ENCODE data around the gene NFATC1. TPM values are rescaled to one million over a fixed set of nuclear protein-coding genes. Genes with fewer than 3 reads are reported as not detected.

NFATC1 gene
- total RNA-seq, 4 donors from 2014 or later = 7.1 to 74.7 (median 28.4) TPM

- Histone ChIP-seq H3K4me1 (no peaks in the 10 kb centered on the region), H3K27me3 (no peaks in the 10 kb centered on the region), H3K36me3 (no peaks in the 10 kb centered on the region), H3K4me3 (no peak overlapping the region), H3K9me3 (no peaks in the 10 kb centered on the region), H3K27ac (no peak overlapping the region)
- DNase-seq (no peak), ATAC-seq (no peak)
- TF ChIP-seq POLR2A (IDR thresholded peaks at IDR 0.05) (no peak), CTCF (IDR thresholded peaks at IDR 0.05 in 4 of 5, conservative IDR thresholded peaks at IDR 0.05 in 1 of 5) (no peak)
- in situ Hi-C loops (cut with MboI; ENCODE audit: low sequenced_read_pairs in 4 of 4) (loop anchor here in 1 of 4 donors (25.0 kb wide), 1 partner anchor 95 kb away; no protein-coding TSS in a partner anchor), intact Hi-C loops (cut with DNase I; ENCODE audit: low total_unique reads) (no loop called here)
Observed at GRCh38 chr18:79542213-79542612, 146.5 kb downstream of the NFATC1 start.

GRCh38 chr18:79542876-79543750 lies 147.4 kb downstream of the NFATC1 start:
- Histone ChIP-seq H3K4me3 (no peak overlapping the region), H3K27ac (no peak overlapping the region), H3K4me1 (no peaks in the 10 kb centered on the region), H3K9me3 (no peaks in the 10 kb centered on the region), H3K27me3 (no peaks in the 10 kb centered on the region), H3K36me3 (no peaks in the 10 kb centered on the region)
- in situ Hi-C loops (cut with MboI; ENCODE audit: low sequenced_read_pairs in 4 of 4) = loop anchor here in 1 of 4 donors (25.0 kb wide), 1 partner anchor 94 kb away; no protein-coding TSS in a partner anchor
- intact Hi-C loops (cut with DNase I; ENCODE audit: low total_unique reads) = no loop called here
- ATAC-seq (no peak), DNase-seq (no peak)
- no peak for TF ChIP-seq CTCF (IDR thresholded peaks at IDR 0.05 in 4 of 5, conservative IDR thresholded peaks at IDR 0.05 in 1 of 5)
- no peak for TF ChIP-seq POLR2A (IDR thresholded peaks at IDR 0.05)

GRCh38 chr18:79543861-79544385 lies 148.2 kb downstream of the NFATC1 start:
- intact Hi-C loops (cut with DNase I; ENCODE audit: low total_unique reads) (no loop called here), in situ Hi-C loops (cut with MboI; ENCODE audit: low sequenced_read_pairs in 4 of 4) (loop anchor here in 1 of 4 donors (25.0 kb wide), 1 partner anchor 93 kb away; no protein-coding TSS in a partner anchor)
- no peak overlapping the region for H3K27ac ChIP-seq
- no peak for DNase-seq
- no peaks in the 10 kb centered on the region for H3K9me3 ChIP-seq
- TF ChIP-seq POLR2A (IDR thresholded peaks at IDR 0.05) (no peak), CTCF (IDR thresholded peaks at IDR 0.05 in 4 of 5, conservative IDR thresholded peaks at IDR 0.05 in 1 of 5) (no peak)
- H3K4me1 ChIP-seq = no peaks in the 10 kb centered on the region
- ATAC-seq = no peak
- H3K36me3 ChIP-seq = no peaks in the 10 kb centered on the region
- H3K27me3 ChIP-seq = no peaks in the 10 kb centered on the region
- H3K4me3 ChIP-seq = no peak overlapping the region

- ATAC-seq = no peak
Observed at GRCh38 chr18:79544386-79544963, 148.7 kb downstream of the NFATC1 start.

More at GRCh38 chr18:79544386-79544963, 148.7 kb downstream of the NFATC1 start:
- no peaks in the 10 kb centered on the region for H3K27me3 ChIP-seq
- no peaks in the 10 kb centered on the region for H3K4me1 ChIP-seq
- no peaks in the 10 kb centered on the region for H3K9me3 ChIP-seq
- H3K27ac ChIP-seq = no peak overlapping the region
- no peaks in the 10 kb centered on the region for H3K36me3 ChIP-seq
- H3K4me3 ChIP-seq = no peak overlapping the region
- intact Hi-C loops (cut with DNase I; ENCODE audit: low total_unique reads) (no loop called here), in situ Hi-C loops (cut with MboI; ENCODE audit: low sequenced_read_pairs in 4 of 4) (loop anchor here in 1 of 4 donors (25.0 kb wide), 1 partner anchor 93 kb away; no protein-coding TSS in a partner anchor)
- TF ChIP-seq POLR2A (IDR thresholded peaks at IDR 0.05) (no peak), CTCF (IDR thresholded peaks at IDR 0.05 in 4 of 5, conservative IDR thresholded peaks at IDR 0.05 in 1 of 5) (no peak)
- DNase-seq = no peak
